Calu3 (cell line): ENCODE data around the gene DUSP23. TPM values are rescaled to one million over a fixed set of nuclear protein-coding genes. Genes with fewer than 3 reads are reported as not detected.

ENCODE experiments used
- BruUV-seq: library from RNA; stranded (reverse); fragments of 400-500 nt; replicated peaks from 2 replicates; lab custom pipeline; 2021; lab: Mats Ljungman, UMichigan
- CTCF ChIA-PET: fragments of 300-600 bp; sonication (Branson Sonifier 250); formaldehyde crosslinking; loops from one replicate; lab custom pipeline; 2022; ENCODE audit warnings: antibody characterized with exemption; lab: Charles Lee
- DNase-seq: peaks from one replicate; pipeline ENCODE4 v3.0.0; 2022
- H3K27ac Mint-ChIP-seq: one replicate; pipeline ENCODE4 v1.8.0; 2022; ENCODE audit warnings: mixed read lengths; ENCODE audit not compliant: unreplicated experiment
- H3K27me3 Mint-ChIP-seq: one replicate; pipeline ENCODE4 v1.8.0; 2022; ENCODE audit warnings: mixed read lengths; ENCODE audit not compliant: unreplicated experiment
- H3K36me3 Mint-ChIP-seq: one replicate; pipeline ENCODE4 v1.8.0; 2022; ENCODE audit warnings: mild to moderate bottlenecking, moderate library complexity, mixed read lengths; ENCODE audit not compliant: insufficient read depth, unreplicated experiment
- H3K4me1 Mint-ChIP-seq: one replicate; pipeline ENCODE4 v1.8.0; 2022; ENCODE audit warnings: mild to moderate bottlenecking, low read depth, mixed read lengths; ENCODE audit not compliant: unreplicated experiment
- H3K4me3 Mint-ChIP-seq: one replicate; pipeline ENCODE4 v1.8.0; 2022; ENCODE audit warnings: mild to moderate bottlenecking, low read depth, moderate library complexity, mixed read lengths; ENCODE audit not compliant: unreplicated experiment
- H3K9me3 Mint-ChIP-seq: one replicate; pipeline ENCODE4 v1.8.0; 2022; ENCODE audit warnings: low read depth, mixed read lengths; ENCODE audit not compliant: unreplicated experiment
- intact Hi-C: fragments of 100-400 bp; cut with micrococcal nuclease; formaldehyde crosslinking; loops from one replicate; pipeline ENCODE4 v1.10.0; 2022; ENCODE audit not compliant: unreplicated experiment
- total RNA-seq: library from RNA; stranded (reverse); gene quantifications from 2 replicates; pipeline ENCODE4 v1.2.3, GENCODE V29; 2022
- TF ChIP-seq, protein P1 (sequence below): fragments of 200-600 bp; IDR thresholded peaks from one replicate; pipeline ENCODE4 v1.8.0; 2022; ENCODE audit warnings: antibody characterized with exemption; ENCODE audit not compliant: unreplicated experiment

DUSP23 gene
- total RNA-seq, 1 experiment from 2014 or later, result 10.6 TPM

DNA sequence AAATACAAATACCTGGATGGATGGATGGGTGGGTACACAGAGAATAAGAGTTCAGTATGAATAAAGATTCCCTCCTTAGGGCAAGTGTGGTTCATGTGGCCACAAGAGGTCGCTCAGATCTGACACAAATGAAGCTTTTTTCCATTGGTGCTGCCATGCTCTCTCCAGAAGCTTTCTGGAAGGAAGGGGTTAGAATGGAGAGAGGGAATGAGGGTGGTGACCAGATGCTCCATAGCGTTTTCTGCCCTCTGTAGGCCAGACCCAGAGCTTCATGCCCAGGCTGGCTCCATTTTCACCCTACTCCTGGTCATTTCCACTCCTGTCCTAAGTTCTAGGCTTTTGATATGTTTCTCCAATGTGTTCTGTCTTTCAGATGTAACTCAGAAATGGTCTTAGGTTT lies 18.1 kb downstream of the DUSP23 start:
- Mint-ChIP-seq H3K27ac (no peak overlapping the region), H3K36me3 (no peaks in the 10 kb centered on the region), H3K4me3 (no peak overlapping the region), H3K27me3 (peaks cover 40% of the 10 kb centered on the region), H3K9me3 (no peaks in the 10 kb centered on the region), H3K4me1 (no peaks in the 10 kb centered on the region)
- peak; percentile 71 for DNase-seq
- intact Hi-C loops, result loop anchor here (1.0 to 10.0 kb wide), 4 partner anchors 92 to 664 kb away; no protein-coding TSS in a partner anchor
- TF ChIP-seq, protein P1, sequence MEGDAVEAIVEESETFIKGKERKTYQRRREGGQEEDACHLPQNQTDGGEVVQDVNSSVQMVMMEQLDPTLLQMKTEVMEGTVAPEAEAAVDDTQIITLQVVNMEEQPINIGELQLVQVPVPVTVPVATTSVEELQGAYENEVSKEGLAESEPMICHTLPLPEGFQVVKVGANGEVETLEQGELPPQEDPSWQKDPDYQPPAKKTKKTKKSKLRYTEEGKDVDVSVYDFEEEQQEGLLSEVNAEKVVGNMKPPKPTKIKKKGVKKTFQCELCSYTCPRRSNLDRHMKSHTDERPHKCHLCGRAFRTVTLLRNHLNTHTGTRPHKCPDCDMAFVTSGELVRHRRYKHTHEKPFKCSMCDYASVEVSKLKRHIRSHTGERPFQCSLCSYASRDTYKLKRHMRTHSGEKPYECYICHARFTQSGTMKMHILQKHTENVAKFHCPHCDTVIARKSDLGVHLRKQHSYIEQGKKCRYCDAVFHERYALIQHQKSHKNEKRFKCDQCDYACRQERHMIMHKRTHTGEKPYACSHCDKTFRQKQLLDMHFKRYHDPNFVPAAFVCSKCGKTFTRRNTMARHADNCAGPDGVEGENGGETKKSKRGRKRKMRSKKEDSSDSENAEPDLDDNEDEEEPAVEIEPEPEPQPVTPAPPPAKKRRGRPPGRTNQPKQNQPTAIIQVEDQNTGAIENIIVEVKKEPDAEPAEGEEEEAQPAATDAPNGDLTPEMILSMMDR, result peak; percentile 64
- CTCF ChIA-PET, result interaction anchor here (0.6 to 3.6 kb wide), 21 partner anchors 9 to 666 kb away, joined by 3 to 54 read pairs (median 4); partner anchors contain the start of genes CFAP45, DUSP23, IGSF9 and TAGLN2
- no TSS peak for BruUV-seq

DNA sequence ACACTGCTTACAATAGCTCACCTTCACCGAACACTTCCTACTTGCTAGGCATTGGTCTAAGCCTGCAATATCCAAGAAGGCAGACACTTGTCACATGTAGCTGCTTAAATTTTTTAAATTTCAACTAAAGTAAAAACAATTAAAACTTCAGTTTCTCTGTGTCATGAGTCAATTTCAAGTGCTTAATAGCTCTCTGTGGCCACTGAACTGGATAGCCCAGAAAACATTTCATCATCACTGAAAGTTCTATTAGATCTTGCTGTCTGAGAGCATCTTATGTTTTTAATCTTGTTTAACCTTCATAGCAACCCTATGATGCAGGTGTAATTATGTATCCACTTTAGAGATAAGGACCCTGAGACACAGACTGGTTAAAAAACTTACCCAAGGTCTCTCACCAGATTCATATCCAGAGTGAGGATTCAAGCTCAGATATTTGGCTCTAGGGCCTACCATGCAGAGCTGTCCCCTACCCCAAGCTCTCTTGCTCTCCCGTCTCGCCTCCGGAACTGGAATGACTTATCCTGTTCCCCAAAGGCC lies 18.8 kb downstream of the DUSP23 start:
- no peak overlapping the region for H3K27ac Mint-ChIP-seq

DNA sequence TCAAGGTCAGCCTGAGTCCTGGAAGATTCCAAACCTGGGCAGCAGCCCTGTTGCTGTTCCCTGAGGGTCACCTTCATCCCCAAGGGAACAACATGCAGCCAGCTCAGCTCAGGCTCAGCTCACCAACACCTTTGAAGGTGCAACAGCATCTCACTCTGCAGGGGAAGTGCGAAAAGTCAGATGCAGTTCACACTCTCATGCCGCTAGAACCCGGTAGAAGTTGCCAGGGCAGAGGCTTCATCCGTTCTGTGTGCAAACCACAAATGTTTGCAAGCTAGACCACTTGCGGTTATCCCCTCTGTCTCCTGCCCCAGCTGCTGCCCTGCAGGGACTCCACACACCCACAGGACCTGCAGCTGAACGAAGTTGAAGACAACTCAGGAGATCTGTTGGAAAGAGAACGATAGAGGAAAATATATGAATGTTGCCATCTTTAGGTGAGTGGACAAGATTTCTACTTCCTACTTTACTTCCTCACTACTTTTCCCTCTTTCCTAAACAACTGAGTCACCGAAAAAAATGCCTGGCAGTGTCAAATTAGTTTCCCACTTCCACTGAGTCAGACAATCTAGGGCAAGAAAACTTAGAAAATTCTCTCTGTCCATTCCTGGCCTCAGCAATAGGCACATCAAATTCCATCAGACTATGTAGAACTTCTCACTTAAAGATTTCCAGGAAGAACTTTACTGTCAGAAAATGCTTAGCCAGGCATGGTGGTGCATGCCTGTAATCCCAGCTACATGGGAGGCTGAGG lies 19.6 kb downstream of the DUSP23 start:
- intact Hi-C loops, result no loop called here
- Mint-ChIP-seq H3K36me3 (no peaks in the 10 kb centered on the region), H3K4me3 (no peak overlapping the region), H3K27me3 (peaks cover 54% of the 10 kb centered on the region), H3K9me3 (no peaks in the 10 kb centered on the region), H3K4me1 (no peaks in the 10 kb centered on the region), H3K27ac (no peak overlapping the region)
- CTCF ChIA-PET, result interaction anchor here (3.6 kb wide), 1 partner anchor 206 kb away, joined by 31 read pairs; no protein-coding TSS in a partner anchor
- TF ChIP-seq, protein P1, result no peak
- DNase-seq, result no peak
- no TSS peak for BruUV-seq

More for the DNA sequence above, 18.8 kb downstream of the DUSP23 start:
- CTCF ChIA-PET, result interaction anchor here (0.6 to 3.6 kb wide), 18 partner anchors 10 to 667 kb away, joined by 3 to 54 read pairs (median 5); partner anchors contain the start of genes CFAP45, DUSP23, IGSF9 and TAGLN2
- Mint-ChIP-seq H3K4me3 (no peak overlapping the region), H3K27me3 (peaks cover 46% of the 10 kb centered on the region), H3K9me3 (no peaks in the 10 kb centered on the region), H3K4me1 (no peaks in the 10 kb centered on the region), H3K36me3 (no peaks in the 10 kb centered on the region)
- no peak for DNase-seq
- TF ChIP-seq, protein P1, result no peak
- intact Hi-C loops, result loop anchor here (1.0 to 10.0 kb wide), 3 partner anchors 147 to 665 kb away; no protein-coding TSS in a partner anchor
- no TSS peak for BruUV-seq

DNA sequence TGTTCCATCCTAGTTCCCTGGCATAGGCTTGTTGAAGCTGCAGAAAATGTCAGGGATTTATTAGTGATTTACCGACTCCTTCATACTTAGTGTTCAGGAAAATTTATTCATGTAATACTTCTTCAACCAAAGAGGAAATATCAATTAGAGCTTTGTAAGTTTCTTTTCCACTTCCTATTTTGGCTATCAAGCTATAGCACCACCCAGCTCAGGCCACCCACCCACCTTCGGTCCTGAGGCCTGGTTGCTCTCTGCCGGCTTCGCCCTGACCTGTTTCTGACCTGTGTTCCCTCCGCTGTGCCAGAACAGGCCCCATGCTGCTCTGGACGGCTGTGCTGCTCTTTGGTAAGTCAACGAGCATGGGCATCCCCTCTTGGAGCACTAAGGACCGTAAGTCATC lies 21.3 kb downstream of the DUSP23 start, which contains the start of gene FCRL6:
Gene FCRL6, plus strand, starts transcription at position 250 of the 400 bp plus-strand sequence. Its CDS starts 65 bp downstream, at position 315.
- H3K36me3 Mint-ChIP-seq, result no peaks in the 10 kb centered on the region
- BruUV-seq, result no TSS peak
- no peaks in the 10 kb centered on the region for H3K4me1 Mint-ChIP-seq
- TF ChIP-seq, protein P1, result no peak
- H3K27ac Mint-ChIP-seq, result no peak within 1 kb of the TSS
- H3K27me3 Mint-ChIP-seq, result peaks cover 72% of the 10 kb centered on the region
- DNase-seq, result no peak
- H3K4me3 Mint-ChIP-seq, result no peak within 1 kb of the TSS
- H3K9me3 Mint-ChIP-seq, result no peaks in the 10 kb centered on the region
- intact Hi-C loops, result no loop called here
- CTCF ChIA-PET, result interaction anchor here (1.5 kb wide), 1 partner anchor 205 kb away, joined by 5 read pairs; no protein-coding TSS in a partner anchor
